Heart left ventricle (tissue), 13 donors: ENCODE results near the gene METRN.

Source experiments
- POLR2A ChIP-seq, 2 donors: fragments of 450-650 bp; IDR thresholded peaks; one replicate each; pipeline ENCODE4 v1.6.1; 2017; ENCODE audit warnings: antibody characterized with exemption in 2 of 2, mild to moderate bottlenecking in 2 of 2, moderate library complexity in 2 of 2
- TF ChIP-seq, protein P1 (sequence below), 12 donors: fragments of 200-600 bp; sonication (generic) in 4 of 12; IDR thresholded peaks; one replicate each; pipeline versions ENCODE4 v1.5.0 to v1.8.0; 2018 to 2022; ENCODE audit warnings: antibody characterized with exemption in 12 of 12, mild to moderate bottlenecking in 5 of 12
- donor health status: ischemic (EF 13 %, LVEDD 7.1; RV severe dilation, severe dysfunction).
- donor health status: DM: no; HTN: yes; CAD: no.
- donor health status: DM: no; HTN: no; CAD: no.
- donor health status: ischemic (EF 25% LVEDD 6.9; RV normal size, moderate dysfunction).
- donor health status: ischemic (EF 25% LVEDD 5.7; RV mildly dilated, moderate dysfunction).
- donor health status: ischemic (EF 35%, LVEDD 5.7; RV mildly dilated, moderate dysfunction).
- donor health status: nonischemic (EF 11% LVEDD 7.7; RV severe dilation, severe dysfunction).
- donor health status: DM: yes; HTN: yes; CAD: no.
- donor health status: PGD.
- donor health status: ischemic (EF 29% LVEDD 5.4; RV normal size, mild dysfunction).
- donor health status: nonischemic (EF 23%, LVEDD 6.1; RV moderate dilation, normal function).

DNA sequence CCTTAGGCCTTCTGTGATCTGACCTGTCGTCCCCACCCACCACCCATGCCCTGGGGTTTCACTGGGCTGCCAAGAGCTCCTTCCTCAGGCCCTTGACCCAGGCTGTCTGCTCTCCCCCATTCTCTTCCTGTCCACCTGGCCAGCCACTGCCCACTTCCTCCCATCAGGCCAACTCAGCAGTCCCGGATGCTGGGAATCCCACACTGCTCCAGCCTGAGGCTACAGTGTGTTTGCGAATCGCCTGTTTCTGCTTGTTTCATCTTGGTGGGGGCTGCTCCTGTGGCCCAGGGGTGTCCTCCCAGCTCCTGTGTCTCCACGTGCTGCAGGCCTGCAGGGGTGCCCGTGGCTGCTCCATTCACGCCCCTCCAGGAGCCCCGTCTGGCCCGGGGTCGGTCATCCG lies 839 bp upstream of the METRN start:
- TF ChIP-seq, protein P1, sequence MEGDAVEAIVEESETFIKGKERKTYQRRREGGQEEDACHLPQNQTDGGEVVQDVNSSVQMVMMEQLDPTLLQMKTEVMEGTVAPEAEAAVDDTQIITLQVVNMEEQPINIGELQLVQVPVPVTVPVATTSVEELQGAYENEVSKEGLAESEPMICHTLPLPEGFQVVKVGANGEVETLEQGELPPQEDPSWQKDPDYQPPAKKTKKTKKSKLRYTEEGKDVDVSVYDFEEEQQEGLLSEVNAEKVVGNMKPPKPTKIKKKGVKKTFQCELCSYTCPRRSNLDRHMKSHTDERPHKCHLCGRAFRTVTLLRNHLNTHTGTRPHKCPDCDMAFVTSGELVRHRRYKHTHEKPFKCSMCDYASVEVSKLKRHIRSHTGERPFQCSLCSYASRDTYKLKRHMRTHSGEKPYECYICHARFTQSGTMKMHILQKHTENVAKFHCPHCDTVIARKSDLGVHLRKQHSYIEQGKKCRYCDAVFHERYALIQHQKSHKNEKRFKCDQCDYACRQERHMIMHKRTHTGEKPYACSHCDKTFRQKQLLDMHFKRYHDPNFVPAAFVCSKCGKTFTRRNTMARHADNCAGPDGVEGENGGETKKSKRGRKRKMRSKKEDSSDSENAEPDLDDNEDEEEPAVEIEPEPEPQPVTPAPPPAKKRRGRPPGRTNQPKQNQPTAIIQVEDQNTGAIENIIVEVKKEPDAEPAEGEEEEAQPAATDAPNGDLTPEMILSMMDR (IDR thresholded peaks at IDR 0.05): no peak
- TF ChIP-seq POLR2A (IDR thresholded peaks at IDR 0.05): no peak
